ENCODE data around the gene POLR2A. TPM values are rescaled to one million over a fixed set of nuclear protein-coding genes. Genes with fewer than 3 reads are reported as not detected.

The POLR2A gene
- total RNA-seq, 6 experiments from 2014 or later: 36.1 to 49.9 (median 46.0) TPM

GRCh38 chr17:7508145-7508544 lies 24.0 kb downstream of the POLR2A start:
- ATAC-seq (no peak), DNase-seq (no peak)
- peaks cover 10 to 94% (median 57%) of the 10 kb centered on the region in 4 donors for H3K36me3 ChIP-seq
- no peak overlapping the region for H3K27ac ChIP-seq
- no peak overlapping the region for H3K4me3 ChIP-seq
- TF ChIP-seq POLR2A (IDR thresholded peaks at IDR 0.05): no peak
- TF ChIP-seq CTCF (IDR thresholded peaks at IDR 0.05): no peak
- no peaks in the 10 kb centered on the region for H3K4me1 ChIP-seq
- H3K27me3 ChIP-seq: no peaks in the 10 kb centered on the region
- intact Hi-C loops (cut with DNase I): no loop called here
- 93% methylated on average over 6 of the region's 11 CpGs for WGBS (ENCODE audit: insufficient coverage, low coverage, low lambda C conversion rate, missing lambda C conversion rate)
- H3K9me3 ChIP-seq: no peaks in the 10 kb centered on the region

- Histone ChIP-seq H3K36me3 (peaks cover 4 to 94% (median 52%) of the 10 kb centered on the region in 4 donors), H3K4me3 (no peak overlapping the region), H3K9me3 (no peaks in the 10 kb centered on the region), H3K27ac (no peak overlapping the region), H3K27me3 (no peaks in the 10 kb centered on the region), H3K4me1 (no peaks in the 10 kb centered on the region)
- no peak for ATAC-seq
- 80% methylated on average over 1 of the region's 9 CpGs for WGBS (ENCODE audit: insufficient coverage, low coverage, low lambda C conversion rate, missing lambda C conversion rate)
- no peak for DNase-seq
- no peak for TF ChIP-seq POLR2A (IDR thresholded peaks at IDR 0.05)
- no peak for TF ChIP-seq CTCF (IDR thresholded peaks at IDR 0.05)
- intact Hi-C loops (cut with DNase I): no loop called here
These were observed 24.7 kb downstream of the POLR2A start for GRCh38 chr17:7508846-7509245.

- Histone ChIP-seq H3K27ac (no peak overlapping the region), H3K4me3 (no peak overlapping the region), H3K36me3 (peaks cover 4 to 83% (median 43%) of the 10 kb centered on the region in 4 donors), H3K9me3 (no peaks in the 10 kb centered on the region), H3K27me3 (no peaks in the 10 kb centered on the region), H3K4me1 (peaks cover 0 to 2% (median 0%) of the 10 kb centered on the region in 4 donors)
- 53% methylated on average over 4 of the region's 5 CpGs for WGBS (ENCODE audit: insufficient coverage, low coverage, low lambda C conversion rate, missing lambda C conversion rate)
- DNase-seq (no peak), ATAC-seq (no peak)
- intact Hi-C loops (cut with DNase I): loop anchor here (5.0 to 10.0 kb wide), 3 partner anchors 52 to 155 kb away; partner anchors contain the start of genes SENP3 (in 2 of the 2), KCTD11 (in 1 of the 2) and TMEM95 (in 1 of the 2)
- no peak for TF ChIP-seq POLR2A (IDR thresholded peaks at IDR 0.05)
- TF ChIP-seq CTCF (IDR thresholded peaks at IDR 0.05): no peak
These were observed 25.8 kb downstream of the POLR2A start for GRCh38 chr17:7509937-7510336.

- H3K4me3 ChIP-seq: no peak overlapping the region
- no peaks in the 10 kb centered on the region for H3K9me3 ChIP-seq
- TF ChIP-seq CTCF (IDR thresholded peaks at IDR 0.05): no peak
- no peak for TF ChIP-seq POLR2A (IDR thresholded peaks at IDR 0.05)
- DNase-seq: no peak
- intact Hi-C loops (cut with DNase I): loop anchor here (5.0 to 10.0 kb wide), 3 partner anchors 51 to 156 kb away; partner anchors contain the start of genes SENP3 (in 2 of the 2), KCTD11 (in 1 of the 2) and TMEM95 (in 1 of the 2)
- no peaks in the 10 kb centered on the region for H3K27me3 ChIP-seq
- 46% methylated on average over 4 of the region's 10 CpGs for WGBS (ENCODE audit: insufficient coverage, low coverage, low lambda C conversion rate, missing lambda C conversion rate)
- no peak overlapping the region for H3K27ac ChIP-seq
- peaks cover 4 to 71% (median 39%) of the 10 kb centered on the region in 4 donors for H3K36me3 ChIP-seq
- H3K4me1 ChIP-seq: peaks cover 0 to 11% (median 0%) of the 10 kb centered on the region in 4 donors
- ATAC-seq: no peak
These were observed 26.9 kb downstream of the POLR2A start for GRCh38 chr17:7511108-7511507.

Data from right lobe of liver (tissue), 6 donors.